ENCODE data around the gene MEG3.

DNA sequence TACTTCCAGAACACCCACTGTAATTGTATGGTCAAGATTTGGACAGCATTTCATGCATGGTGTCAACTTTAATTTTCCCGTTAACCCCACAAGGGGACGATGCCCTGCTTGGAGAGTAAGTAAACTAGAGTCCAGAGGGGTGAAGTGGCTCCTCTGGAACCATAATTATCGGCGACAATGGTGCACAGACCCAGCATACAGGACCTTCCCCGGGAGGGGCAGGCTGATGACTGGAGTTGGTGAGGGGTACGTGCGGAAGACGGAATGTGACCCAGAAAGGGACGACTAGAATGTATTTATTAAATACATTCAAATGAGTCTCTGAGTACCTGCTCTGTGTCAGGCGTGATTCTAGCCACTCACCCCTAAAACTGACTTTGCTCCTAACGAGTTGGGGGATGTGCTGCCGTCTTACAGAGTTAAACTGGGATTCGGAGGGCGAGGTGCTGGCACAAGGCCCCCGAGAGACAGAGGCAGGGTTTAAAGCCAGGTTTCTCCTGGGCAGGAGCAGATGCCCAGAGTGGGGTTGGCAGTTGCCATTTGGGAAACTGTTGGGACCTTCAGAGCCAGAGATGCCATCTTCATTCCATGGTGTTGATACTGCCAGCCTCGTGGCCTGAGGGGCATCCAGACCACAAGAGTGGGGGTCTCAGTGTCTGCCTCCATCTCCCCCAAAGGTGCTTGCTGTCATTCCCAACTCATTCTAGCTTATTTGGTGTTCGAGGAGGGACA is 66.7 kb downstream of the MEG3 start:
- TF ChIP-seq, protein P1, sequence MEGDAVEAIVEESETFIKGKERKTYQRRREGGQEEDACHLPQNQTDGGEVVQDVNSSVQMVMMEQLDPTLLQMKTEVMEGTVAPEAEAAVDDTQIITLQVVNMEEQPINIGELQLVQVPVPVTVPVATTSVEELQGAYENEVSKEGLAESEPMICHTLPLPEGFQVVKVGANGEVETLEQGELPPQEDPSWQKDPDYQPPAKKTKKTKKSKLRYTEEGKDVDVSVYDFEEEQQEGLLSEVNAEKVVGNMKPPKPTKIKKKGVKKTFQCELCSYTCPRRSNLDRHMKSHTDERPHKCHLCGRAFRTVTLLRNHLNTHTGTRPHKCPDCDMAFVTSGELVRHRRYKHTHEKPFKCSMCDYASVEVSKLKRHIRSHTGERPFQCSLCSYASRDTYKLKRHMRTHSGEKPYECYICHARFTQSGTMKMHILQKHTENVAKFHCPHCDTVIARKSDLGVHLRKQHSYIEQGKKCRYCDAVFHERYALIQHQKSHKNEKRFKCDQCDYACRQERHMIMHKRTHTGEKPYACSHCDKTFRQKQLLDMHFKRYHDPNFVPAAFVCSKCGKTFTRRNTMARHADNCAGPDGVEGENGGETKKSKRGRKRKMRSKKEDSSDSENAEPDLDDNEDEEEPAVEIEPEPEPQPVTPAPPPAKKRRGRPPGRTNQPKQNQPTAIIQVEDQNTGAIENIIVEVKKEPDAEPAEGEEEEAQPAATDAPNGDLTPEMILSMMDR (IDR thresholded peaks at IDR 0.05): no peak
- no peak for TF ChIP-seq POLR2A (IDR thresholded peaks at IDR 0.05)
